Melanocyte of skin (primary cell): ENCODE results near the gene C5orf52. TPM values are rescaled to one million over a fixed set of nuclear protein-coding genes. Genes with fewer than 3 reads are reported as not detected.

ENCODE experiments used
- total RNA-seq, 2 donors: library from RNA; depleted of rRNA; stranded (reverse); fragments of >200 nt; gene quantifications; 2 replicates each; pipeline ENCODE4 v1.2.3, GENCODE V29; 2012

Gene C5orf52
- not detected for total RNA-seq

DNA sequence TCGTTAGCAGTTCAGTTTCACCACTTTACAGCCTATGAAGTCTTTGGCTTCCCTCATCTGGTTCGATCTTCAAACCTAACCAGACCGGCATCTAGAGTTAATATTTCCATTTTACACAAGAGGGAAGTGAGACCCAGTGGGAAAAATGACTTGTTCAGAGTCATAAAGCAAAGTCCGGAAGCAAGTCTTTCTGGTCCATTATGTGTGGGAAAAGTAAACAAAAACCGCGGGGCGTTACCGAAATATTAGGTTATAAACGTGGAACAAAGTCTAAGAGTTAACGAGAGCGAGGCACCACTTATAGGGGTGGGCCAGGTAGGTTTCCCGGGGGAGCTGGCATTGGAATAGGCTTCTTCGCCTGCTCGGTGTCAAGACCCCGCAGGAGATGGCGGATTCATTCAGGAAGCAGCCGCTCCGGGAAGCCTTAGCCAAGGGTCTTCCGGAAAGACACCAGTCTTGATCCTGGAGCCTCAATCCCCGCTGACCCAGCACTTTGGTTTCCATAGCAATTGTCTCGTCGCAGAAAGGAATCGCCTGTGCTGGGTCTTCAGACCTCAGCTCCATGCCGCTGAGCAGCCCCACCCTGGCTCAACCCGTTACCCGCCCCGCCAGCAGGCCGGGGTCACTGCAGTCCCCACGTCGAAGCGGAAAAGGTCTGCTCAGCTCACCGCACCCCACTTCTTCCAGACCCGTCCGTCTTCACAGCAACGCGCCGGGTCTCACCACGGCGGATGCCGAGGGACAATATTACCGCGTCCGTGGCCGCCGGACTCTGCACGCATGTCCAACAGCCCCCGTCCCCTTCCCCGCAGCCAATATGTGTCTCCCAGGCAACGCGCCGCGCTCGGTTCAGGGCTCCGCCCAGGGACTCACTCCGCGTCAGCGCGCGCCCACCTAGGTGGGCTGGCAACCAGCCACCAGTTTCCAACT is at the start of gene C5orf52:
Gene C5orf52, plus strand, starts transcription at position 872 of the 930 bp plus-strand sequence. CDS start 82 bp downstream, outside the sequence.

DNA sequence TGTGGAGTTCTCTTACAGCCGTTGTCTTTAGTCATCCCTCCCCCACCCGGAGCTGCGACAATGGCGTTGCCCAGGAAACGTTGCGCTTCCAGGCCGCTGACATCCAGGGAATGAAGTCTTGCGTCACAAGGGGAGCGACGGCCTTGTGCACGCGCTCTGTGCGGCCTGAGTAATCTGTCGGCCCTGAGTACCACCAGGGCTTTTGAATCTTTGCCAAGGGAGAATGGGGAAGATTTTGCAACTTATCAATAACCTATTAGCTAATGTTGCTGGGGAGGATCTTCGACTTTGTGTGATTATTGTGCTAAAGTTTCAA is 19.0 kb upstream of the C5orf52 start, which contains the start of gene SOX30:
Gene SOX30, minus strand, starts transcription at position 62 of the 316 bp plus-strand sequence. CDS start 360 bp downstream, outside the sequence.

Other genes with a start within 250 kb of the C5orf52 start
- gene NIPAL4, start 211.3 kb upstream of the C5orf52 start, total RNA-seq, result not detected
- gene ADAM19, start 95.8 kb upstream of the C5orf52 start, total RNA-seq, result 1 to 10 TPM in 1 of 2 donors, under 1 TPM in 1; 1.00 to 2.4 TPM
- not detected for gene SOX30, start 19.1 kb upstream of the C5orf52 start, total RNA-seq
- 10 to 100 TPM; 14.5 to 21.0 TPM for gene THG1L, start 59.9 kb downstream of the C5orf52 start, total RNA-seq
- 1 to 10 TPM; 4.5 to 7.3 TPM for gene LSM11, start 72.2 kb downstream of the C5orf52 start, total RNA-seq
- 10 to 100 TPM; 59.6 to 84.0 TPM for gene CLINT1, start 187.6 kb downstream of the C5orf52 start, total RNA-seq